Smooth muscle cell (in vitro differentiated cells): Measurements from ENCODE around the gene PPFIA4. TPM values are rescaled to one million over a fixed set of nuclear protein-coding genes. Genes with fewer than 3 reads are reported as not detected.
"Not testable (repeated sequence)": the region's sequence is repeated elsewhere in the genome, so short reads cannot be mapped to it uniquely, and the experiment has no call there.

Source experiments
- DNase-seq: peaks from one replicate; lab custom pipeline; 2025; ENCODE audit not compliant: unreplicated experiment; lab: John Stamatoyannopoulos, UW
- H2AFZ ChIP-seq: fragments of 200-600 bp; sonication (generic); 2 replicates; pipeline ENCODE4 v1.6.0; 2016; ENCODE audit warnings: antibody characterized with exemption, low read depth, mild to moderate bottlenecking
- H3F3A ChIP-seq: fragments of 200-600 bp; sonication (generic); 2 replicates; pipeline ENCODE4 v1.6.0; 2017; ENCODE audit warnings: antibody characterized with exemption, low read depth
- H3K27ac ChIP-seq: fragments of 200-600 bp; sonication (generic); 2 replicates; pipeline ENCODE4 v1.5.1; 2016; ENCODE audit warnings: low read depth, mild to moderate bottlenecking
- H3K27me3 ChIP-seq: fragments of 200-600 bp; sonication (generic); 2 replicates; pipeline ENCODE4 v1.6.1; 2016; ENCODE audit warnings: low read depth, mild to moderate bottlenecking
- H3K36me3 ChIP-seq: fragments of 200-600 bp; sonication (generic); 2 replicates; pipeline ENCODE4 v1.5.1; 2016; ENCODE audit warnings: low read depth
- H3K4me1 ChIP-seq: fragments of 200-600 bp; sonication (generic); 2 replicates; pipeline ENCODE4 v1.5.1; 2016; ENCODE audit warnings: low read depth
- H3K4me2 ChIP-seq: fragments of 200-600 bp; sonication (generic); 2 replicates; pipeline ENCODE4 v1.6.0; 2016; ENCODE audit warnings: mild to moderate bottlenecking
- H3K4me3 ChIP-seq: fragments of 200-600 bp; sonication (generic); 2 replicates; pipeline ENCODE4 v1.5.1; 2016; ENCODE audit warnings: mild to moderate bottlenecking
- H3K79me2 ChIP-seq: fragments of 200-600 bp; sonication (generic); 2 replicates; pipeline ENCODE4 v1.6.0; 2016; ENCODE audit warnings: low read depth, mild to moderate bottlenecking
- H3K9ac ChIP-seq: fragments of 200-600 bp; sonication (generic); 2 replicates; pipeline ENCODE4 v1.6.0; 2016; ENCODE audit warnings: low read depth
- H3K9me3 ChIP-seq: fragments of 200-600 bp; sonication (generic); replicated peaks from 2 replicates; pipeline ENCODE4 v1.5.1; 2016; ENCODE audit warnings: low read depth
- H4K20me1 ChIP-seq: fragments of 200-600 bp; sonication (generic); 2 replicates; pipeline ENCODE4 v1.6.0; 2016; ENCODE audit warnings: low read depth
- CTCF ChIP-seq: fragments of 200-600 bp; sonication (generic); IDR thresholded peaks from 2 replicates; pipeline ENCODE4 v1.5.1; 2017; ENCODE audit warnings: borderline replicate concordance, mild to moderate bottlenecking, antibody characterized with exemption; ENCODE audit not compliant: insufficient read depth, poor library complexity, severe bottlenecking
- WGBS: methylation state at CpG from one replicate; pipeline ENCODE4 v1.1.7; 2016; ENCODE audit warnings: low lambda C conversion rate; 5-methylcytosine and 5-hydroxymethylcytosine counted together
- polyA plus RNA-seq: library from polyadenylated mRNA; unstranded; fragments of >200 nt; fragmentation: Nextera tagmentation; extraction: Ambion mirVana; gene quantifications from 2 replicates; pipeline ENCODE4 v1.2.1, GENCODE V29; 2016
- total RNA-seq: library from RNA; depleted of rRNA; stranded (reverse); fragments of >200 nt; gene quantifications from 2 replicates; pipeline ENCODE4 v1.2.3, GENCODE V29; 2014

The PPFIA4 gene
- total and polyA plus RNA-seq, 2 experiments from 2014 or later, result 6.5 to 10.8 TPM

GRCh38 chr1:203000217-203000944 is 25.9 kb upstream of the PPFIA4 start:
- H3K4me2 ChIP-seq, result no peak overlapping the region
- TF ChIP-seq CTCF, result no peak
- H3K4me3 ChIP-seq, result no peak overlapping the region
- no peaks in the 10 kb centered on the region for H3K36me3 ChIP-seq
- H2AFZ ChIP-seq, result no peak overlapping the region
- H3K27ac ChIP-seq, result no peak overlapping the region
- no peaks in the 10 kb centered on the region for H3K79me2 ChIP-seq
- H3K9me3 ChIP-seq, result no peaks in the 10 kb centered on the region
- WGBS, result 91% methylated on average over 3 of the region's 3 CpGs
- H4K20me1 ChIP-seq, result no peaks in the 10 kb centered on the region
- H3K9ac ChIP-seq, result no peak overlapping the region
- DNase-seq, result no peak
- H3K4me1 ChIP-seq, result no peaks in the 10 kb centered on the region
- H3K27me3 ChIP-seq, result peaks cover 17% of the 10 kb centered on the region
- no peaks in the 10 kb centered on the region for H3F3A ChIP-seq

GRCh38 chr1:203001986-203002385 is 24.3 kb upstream of the PPFIA4 start:
- Histone ChIP-seq H3F3A (peaks cover 3% of the 10 kb centered on the region), H3K4me2 (no peak overlapping the region), H3K9ac (no peak overlapping the region), H3K27me3 (peaks cover 13% of the 10 kb centered on the region), H3K4me3 (no peak overlapping the region), H3K9me3 (no peaks in the 10 kb centered on the region), H2AFZ (no peak overlapping the region), H3K36me3 (no peaks in the 10 kb centered on the region), H3K27ac (no peak overlapping the region), H3K79me2 (no peaks in the 10 kb centered on the region), H4K20me1 (no peaks in the 10 kb centered on the region), H3K4me1 (peaks cover 5% of the 10 kb centered on the region)
- WGBS, result 95% methylated on average over 9 of the region's 9 CpGs
- TF ChIP-seq CTCF, result no peak
- DNase-seq, result no peak

- Histone ChIP-seq H4K20me1 (peaks cover 2% of the 10 kb centered on the region), H3K27ac (no peak overlapping the region), H3K36me3 (no peaks in the 10 kb centered on the region), H3K4me3 (no peak overlapping the region), H2AFZ (no peak overlapping the region), H3K9me3 (no peaks in the 10 kb centered on the region), H3K79me2 (peaks cover 2% of the 10 kb centered on the region), H3K4me1 (peaks cover 5% of the 10 kb centered on the region), H3K27me3 (peaks cover 3% of the 10 kb centered on the region), H3K9ac (no peak overlapping the region), H3F3A (peaks cover 3% of the 10 kb centered on the region), H3K4me2 (no peak overlapping the region)
- TF ChIP-seq CTCF, result no peak
- no peak for DNase-seq
- 89% methylated on average over 1 of the region's 1 CpG for whole genome bisulfite sequencing
Observed at GRCh38 chr1:203002951-203003350, 23.3 kb upstream of the PPFIA4 start.

- peak overlapping the region; percentile 87 for H3K4me3 ChIP-seq
- peaks cover 28% of the 10 kb centered on the region for H3K79me2 ChIP-seq
- H4K20me1 ChIP-seq, result peaks cover 17% of the 10 kb centered on the region
- H3K4me1 ChIP-seq, result peaks cover 15% of the 10 kb centered on the region
- H3K4me2 ChIP-seq, result peak overlapping the region; percentile 90
- WGBS, result 61% methylated on average over 15 of the region's 17 CpGs
- H3K27me3 ChIP-seq, H3K27ac ChIP-seq, H3K9ac ChIP-seq, H3F3A ChIP-seq, H3K9me3 ChIP-seq, H3K36me3 ChIP-seq, DNase-seq: not testable (repeated sequence)
- H2AFZ ChIP-seq, result peak overlapping the region; percentile 87
Observed at GRCh38 chr1:203005395-203006142, 20.7 kb upstream of the PPFIA4 start.
